Cardiac fibroblast (primary cell): Measurements from ENCODE around the gene ADA.
A peak's percentile ranks its signal among the peaks of the same experiment; 100 is the strongest.

ENCODE experiments used
- DNase-seq, 2 donors: peaks; one replicate each; pipeline versions ENCODE4 v3.0.0 to v3.0.0-alpha.2; 2010; ENCODE audit warnings: low read depth in 2 of 2
- H3K4me3 ChIP-seq, 2 donors: replicated peaks in 1 of 2; 1 replicate in 1 of 2; 2 replicates in 1 of 2; pipeline ENCODE4 v1.5.1; 2011; ENCODE audit warnings: low read depth in 2 of 2, low read length in 2 of 2, mild to moderate bottlenecking in 2 of 2, moderate library complexity in 1 of 2
- TF ChIP-seq, protein P1 (sequence below): IDR thresholded peaks from one replicate; pipeline ENCODE4 v1.5.1; 2011; ENCODE audit warnings: low read depth, mild to moderate bottlenecking, low read length, inconsistent platforms

Gene ADA

DNA sequence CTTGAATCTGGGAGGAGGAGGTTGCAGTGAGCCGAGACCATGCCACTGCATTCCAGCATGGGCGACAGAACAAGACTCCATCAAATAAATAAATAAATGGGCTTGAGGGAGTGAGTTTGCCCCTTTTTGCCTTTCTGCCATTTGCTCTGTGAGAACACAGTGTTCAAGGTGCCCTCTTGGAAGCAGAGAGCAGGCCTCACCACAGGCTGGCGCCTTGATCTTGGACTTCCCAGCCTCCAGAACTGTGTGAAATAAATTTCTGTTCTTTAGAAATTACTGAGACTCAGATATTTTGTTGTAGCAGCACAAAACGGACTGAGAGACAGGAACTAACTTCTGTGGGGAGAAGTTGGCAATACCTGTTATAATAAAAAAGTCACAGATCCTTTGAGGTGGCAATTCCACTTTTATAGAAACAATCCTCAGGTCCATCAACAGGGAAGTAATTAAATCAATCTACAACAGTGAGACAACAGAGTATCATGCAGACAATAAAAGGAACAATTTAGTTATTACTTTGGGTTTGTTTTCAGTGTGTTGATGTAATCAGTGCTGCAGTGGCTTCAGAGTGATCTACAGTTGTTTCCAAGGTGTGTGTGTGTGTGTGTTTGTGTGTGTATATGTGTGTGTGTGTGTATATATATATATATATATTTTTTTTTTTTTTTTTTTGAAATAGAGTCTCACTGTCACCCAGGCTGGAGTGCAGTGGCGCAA is 44.6 kb downstream of the ADA start:
- TF ChIP-seq, protein P1, sequence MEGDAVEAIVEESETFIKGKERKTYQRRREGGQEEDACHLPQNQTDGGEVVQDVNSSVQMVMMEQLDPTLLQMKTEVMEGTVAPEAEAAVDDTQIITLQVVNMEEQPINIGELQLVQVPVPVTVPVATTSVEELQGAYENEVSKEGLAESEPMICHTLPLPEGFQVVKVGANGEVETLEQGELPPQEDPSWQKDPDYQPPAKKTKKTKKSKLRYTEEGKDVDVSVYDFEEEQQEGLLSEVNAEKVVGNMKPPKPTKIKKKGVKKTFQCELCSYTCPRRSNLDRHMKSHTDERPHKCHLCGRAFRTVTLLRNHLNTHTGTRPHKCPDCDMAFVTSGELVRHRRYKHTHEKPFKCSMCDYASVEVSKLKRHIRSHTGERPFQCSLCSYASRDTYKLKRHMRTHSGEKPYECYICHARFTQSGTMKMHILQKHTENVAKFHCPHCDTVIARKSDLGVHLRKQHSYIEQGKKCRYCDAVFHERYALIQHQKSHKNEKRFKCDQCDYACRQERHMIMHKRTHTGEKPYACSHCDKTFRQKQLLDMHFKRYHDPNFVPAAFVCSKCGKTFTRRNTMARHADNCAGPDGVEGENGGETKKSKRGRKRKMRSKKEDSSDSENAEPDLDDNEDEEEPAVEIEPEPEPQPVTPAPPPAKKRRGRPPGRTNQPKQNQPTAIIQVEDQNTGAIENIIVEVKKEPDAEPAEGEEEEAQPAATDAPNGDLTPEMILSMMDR, result no peak

DNA sequence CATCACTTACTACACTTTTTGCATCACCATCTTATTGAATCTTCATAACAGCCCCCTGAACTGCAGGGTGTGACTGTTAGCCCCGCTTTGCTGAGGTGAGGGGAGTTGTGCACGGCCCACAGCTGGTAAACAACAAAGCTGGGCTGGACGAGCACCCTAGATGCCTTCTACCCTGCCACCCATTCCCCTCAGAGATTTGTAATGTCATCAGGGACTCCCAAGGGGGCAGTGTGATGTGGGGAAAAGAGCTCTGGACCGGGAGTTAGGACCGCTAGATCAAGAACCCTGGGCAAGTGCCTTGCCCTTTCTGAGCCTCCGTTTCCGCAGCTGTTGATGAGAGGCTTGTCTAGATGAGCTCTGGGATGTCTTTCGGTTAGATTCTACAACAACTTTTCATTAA is 48.2 kb downstream of the ADA start:
- no peak for DNase-seq
- H3K4me3 ChIP-seq, result no peak overlapping the region
- TF ChIP-seq, protein P1, result no peak

More for the DNA sequence above, 44.6 kb downstream of the ADA start:
- no peak overlapping the region for H3K4me3 ChIP-seq
- DNase-seq, result no peak

DNA sequence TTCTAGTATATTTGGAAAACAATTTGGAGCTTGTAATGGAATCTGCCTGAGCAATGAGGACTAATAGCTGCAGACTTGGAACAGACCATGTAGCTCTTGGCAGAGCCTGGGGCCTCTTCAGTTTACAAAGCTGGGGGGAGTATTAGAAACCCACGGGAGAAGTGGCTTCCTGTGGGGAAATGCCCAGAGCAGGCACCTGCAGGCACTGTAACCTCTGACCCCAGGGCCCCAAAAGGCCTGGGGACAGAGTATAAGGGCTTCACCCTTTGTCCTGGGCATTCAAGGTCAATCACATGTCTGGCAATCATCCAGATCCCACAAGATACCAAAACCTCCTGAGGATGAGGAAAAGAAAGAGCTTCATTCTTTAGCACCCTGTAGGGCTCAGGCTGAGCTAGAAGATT is 49.7 kb downstream of the ADA start:
- TF ChIP-seq, protein P1, result no peak
- H3K4me3 ChIP-seq, result no peak overlapping the region
- DNase-seq, result peak; percentile 85 to 93

DNA sequence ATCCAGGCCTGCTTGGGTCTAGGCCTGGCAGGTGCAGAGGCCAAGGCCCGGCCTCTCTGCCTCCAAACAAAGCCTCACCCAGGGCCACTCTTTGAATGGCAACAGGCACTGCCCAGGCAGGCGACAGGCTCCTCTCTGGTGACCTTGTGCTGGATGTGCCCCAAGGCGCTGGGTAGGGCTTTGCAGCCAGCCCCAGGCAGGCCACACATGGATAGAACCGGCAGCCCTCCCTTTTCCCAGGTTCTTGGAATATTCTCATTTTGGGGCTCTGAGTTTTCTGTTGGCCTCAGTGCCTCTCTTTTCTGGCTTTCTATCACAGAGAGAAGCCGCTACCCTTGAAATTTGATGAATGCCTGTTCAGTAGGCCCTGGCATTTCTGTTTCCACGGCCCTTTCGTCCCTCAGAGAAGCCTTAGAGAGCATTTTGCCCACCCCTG is 50.2 kb downstream of the ADA start:
- DNase-seq, result no peak
- TF ChIP-seq, protein P1, result no peak
- H3K4me3 ChIP-seq, result no peak overlapping the region

DNA sequence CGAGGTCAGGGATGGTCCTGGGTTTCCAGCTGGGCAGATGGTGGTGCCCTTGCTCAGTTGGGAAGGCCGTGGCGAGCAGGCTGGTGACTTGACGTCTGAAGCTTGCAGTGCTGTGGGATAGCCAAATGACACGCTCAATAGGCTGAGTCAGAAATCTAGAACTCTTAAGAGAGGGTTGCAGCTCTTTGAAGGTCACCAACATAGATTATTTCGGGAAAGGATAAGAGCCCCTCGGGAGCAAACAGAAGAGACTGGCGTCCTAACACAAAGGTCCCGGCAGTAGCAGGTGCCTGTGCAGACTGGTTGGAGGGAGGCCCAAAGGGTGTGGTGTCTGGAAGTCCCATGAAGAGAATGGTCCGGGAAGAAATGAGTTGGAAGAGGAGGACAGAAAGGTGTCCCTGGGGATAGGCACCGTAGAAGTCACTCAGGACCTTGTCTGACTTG is 50.7 kb downstream of the ADA start:
- H3K4me3 ChIP-seq, result no peak overlapping the region
- peak in 1 of 2 donors; percentile 61 for DNase-seq
- TF ChIP-seq, protein P1, result no peak

DNA sequence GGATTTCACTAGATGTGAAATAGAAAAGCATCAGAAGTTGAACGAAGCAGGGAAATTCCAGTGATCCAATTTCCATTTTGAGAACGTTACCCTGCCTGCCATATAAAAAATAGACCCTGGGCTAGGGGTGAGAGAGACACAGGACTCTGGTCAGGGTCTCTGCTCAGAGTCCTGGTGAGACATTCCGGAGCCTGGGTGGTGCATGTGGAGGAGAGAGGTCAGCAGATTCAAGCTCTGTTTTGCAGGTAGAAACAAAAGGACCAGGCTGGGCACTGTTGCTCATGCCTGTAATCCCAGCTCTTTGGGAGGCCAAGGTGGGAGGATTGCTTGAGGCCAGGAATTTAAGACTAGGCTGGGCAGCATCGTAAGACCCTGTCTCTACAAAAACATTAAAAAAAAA is 51.2 kb downstream of the ADA start:
- no peak for DNase-seq
- H3K4me3 ChIP-seq, result no peak overlapping the region
- TF ChIP-seq, protein P1, result no peak
